Karpas-422 (cell line): Measurements from ENCODE around the gene PARP15. TPM values are rescaled to one million over a fixed set of nuclear protein-coding genes. Genes with fewer than 3 reads are reported as not detected.
"Not testable (repeated sequence)": the region's sequence is repeated elsewhere in the genome, so short reads cannot be mapped to it uniquely, and the experiment has no call there.

Experiments used
- DNase-seq: peaks from one replicate; pipeline ENCODE4 v3.0.0-alpha.2; 2015
- H2AFZ ChIP-seq: fragments of 200-600 bp; sonication (generic); 2 replicates; pipeline ENCODE4 v1.6.1; 2014; ENCODE audit warnings: antibody characterized with exemption, low read length, mixed read lengths
- H3K27ac ChIP-seq: fragments of 200-600 bp; sonication (generic); 2 replicates; pipeline ENCODE4 v1.5.1; 2014; ENCODE audit warnings: mild to moderate bottlenecking, low read length, moderate library complexity
- H3K27me3 ChIP-seq: fragments of 200-600 bp; sonication (generic); 2 replicates; pipeline ENCODE4 v1.6.1; 2014; ENCODE audit warnings: low read length, mixed read lengths
- H3K36me3 ChIP-seq: fragments of 200-600 bp; sonication (generic); 2 replicates; pipeline ENCODE4 v1.6.1; 2014; ENCODE audit warnings: low read length, mixed read lengths; ENCODE audit not compliant: insufficient read depth
- H3K4me1 ChIP-seq: fragments of 200-600 bp; sonication (generic); 2 replicates; pipeline ENCODE4 v1.6.1; 2014; ENCODE audit warnings: mild to moderate bottlenecking, low read length, mixed read lengths
- H3K4me2 ChIP-seq: fragments of 200-600 bp; sonication (generic); 2 replicates; pipeline ENCODE4 v1.6.1; 2014; ENCODE audit warnings: low read length, low read depth, mild to moderate bottlenecking; ENCODE audit not compliant: poor library complexity, severe bottlenecking
- H3K4me3 ChIP-seq: fragments of 200-600 bp; sonication (generic); 2 replicates; pipeline ENCODE4 v1.5.1; 2014; ENCODE audit warnings: mild to moderate bottlenecking, antibody characterized with exemption, low read length, mixed read lengths
- H3K79me2 ChIP-seq: fragments of 200-600 bp; sonication (generic); 2 replicates; pipeline ENCODE4 v1.6.1; 2014; ENCODE audit warnings: mild to moderate bottlenecking, low read length, mixed read lengths
- H3K9ac ChIP-seq: fragments of 200-600 bp; sonication (generic); 2 replicates; pipeline ENCODE4 v1.6.0; 2014; ENCODE audit warnings: low read length
- H3K9me2 ChIP-seq: fragments of 200-600 bp; sonication (generic), shearing (Covaris generic); replicated peaks from 2 replicates; pipeline ENCODE4 v1.6.0; 2014; ENCODE audit warnings: mild to moderate bottlenecking, low read length, moderate library complexity; ENCODE audit not compliant: insufficient read depth
- H3K9me3 ChIP-seq: fragments of 300-700, 200-600 bp; sonication (generic); 2 replicates; pipeline ENCODE4 v1.6.1; 2014; ENCODE audit warnings: low read length, mixed read lengths
- H4K20me1 ChIP-seq: fragments of 200-600 bp; sonication (generic); 2 replicates; pipeline ENCODE4 v1.6.1; 2014; ENCODE audit warnings: mild to moderate bottlenecking, antibody characterized with exemption, low read length, low read depth; ENCODE audit not compliant: insufficient read depth
- total RNA-seq: library from RNA; depleted of rRNA; stranded (reverse); fragments of >200 nt; shearing (Covaris generic); gene quantifications from 2 replicates; pipeline ENCODE4 v1.2.3, GENCODE V29; 2014; ENCODE audit warnings: low replicate concordance

The PARP15 gene
- total RNA-seq, 1 experiment from 2014 or later = 54.3 TPM

DNA sequence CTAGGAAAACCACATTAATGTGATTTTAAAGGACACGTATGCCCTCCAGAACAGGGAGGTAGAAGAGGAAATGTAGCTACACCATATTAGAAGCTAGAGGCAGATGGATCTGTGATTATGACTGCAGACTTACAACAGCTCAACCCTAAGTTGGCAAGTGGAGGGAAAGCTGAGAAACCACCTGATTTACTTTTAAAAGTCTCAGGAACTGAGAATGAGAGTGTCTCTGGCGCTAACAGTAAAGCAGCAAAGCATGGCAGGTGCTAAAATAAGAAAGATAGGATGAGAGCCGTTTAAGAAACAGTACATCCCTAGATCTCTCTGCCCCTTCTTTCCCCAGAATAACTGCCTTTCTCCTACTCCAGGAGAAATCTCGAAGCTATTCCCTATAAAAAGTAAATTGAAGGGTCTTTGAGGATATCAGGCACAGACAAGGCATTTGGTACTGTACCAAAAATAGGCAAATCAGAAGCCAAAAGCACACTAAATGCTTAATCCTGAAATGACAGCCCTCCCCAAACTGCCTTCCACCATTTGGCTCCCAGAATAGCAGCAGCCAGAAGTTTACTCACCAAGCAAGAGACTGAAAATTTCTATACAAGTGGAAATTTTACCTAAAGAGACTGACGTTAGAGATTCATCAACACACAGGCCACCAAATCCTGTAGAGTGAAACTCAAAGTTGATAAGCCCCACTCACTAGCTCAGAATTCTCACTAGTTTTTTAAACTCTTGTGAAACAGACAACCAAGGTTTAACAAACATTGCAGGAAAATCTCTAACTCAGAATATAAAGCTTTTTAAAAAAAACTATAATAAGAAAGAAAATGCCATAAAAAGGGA lies 68.9 kb downstream of the PARP15 start:
- Histone ChIP-seq H3K9ac (peak overlapping the region; percentile 41), H3K4me1 (peaks cover 10% of the 10 kb centered on the region), H2AFZ (peak overlapping the region; percentile 81), H3K4me3 (peak overlapping the region; percentile 16; the same call in 1 of the 2 replicates), H3K4me2 (peak overlapping the region; percentile 54), H3K27me3 (no peaks in the 10 kb centered on the region), H3K36me3 (no peaks in the 10 kb centered on the region), H3K27ac (no peak overlapping the region), H3K9me2 (no peaks in the 10 kb centered on the region), H4K20me1 (no peaks in the 10 kb centered on the region), H3K9me3 (no peaks in the 10 kb centered on the region), H3K79me2 (no peaks in the 10 kb centered on the region)
- no peak for DNase-seq

DNA sequence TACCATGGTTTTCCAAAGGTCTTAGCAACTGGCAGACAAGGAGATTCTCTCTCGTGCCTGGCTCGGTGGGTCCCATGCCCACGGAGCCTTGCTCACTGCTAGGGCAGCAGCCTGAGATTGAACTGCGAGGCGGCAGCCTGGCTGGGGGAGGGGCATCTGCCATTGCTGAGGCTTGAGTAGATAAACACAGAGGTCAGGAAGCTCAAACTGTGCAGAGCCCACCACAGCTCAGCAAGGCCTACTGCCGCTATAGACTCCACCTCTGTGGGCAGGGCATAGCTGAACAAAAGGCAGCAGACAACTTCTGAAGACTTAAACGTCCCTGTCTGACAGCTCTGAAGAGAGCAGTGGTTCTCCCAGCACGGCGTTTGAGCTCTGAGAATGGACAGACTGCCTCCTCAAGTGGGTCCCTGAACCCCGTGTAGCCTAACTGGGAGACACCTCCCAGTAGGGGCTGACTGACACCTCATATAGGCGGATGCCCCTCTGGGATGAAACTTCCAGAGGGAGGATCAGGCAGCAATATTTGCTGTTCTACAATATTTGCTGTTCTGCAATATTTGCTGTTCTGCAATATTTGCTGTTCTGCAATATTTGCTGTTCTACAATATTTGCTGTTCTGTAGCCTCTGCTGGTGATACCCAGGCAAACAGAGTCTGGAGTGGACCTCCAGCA lies 73.9 kb downstream of the PARP15 start:
- not testable (repeated sequence) for H3K36me3 ChIP-seq, H3K4me1 ChIP-seq, H4K20me1 ChIP-seq, H3K9me2 ChIP-seq, DNase-seq, H3K9me3 ChIP-seq, H3K27ac ChIP-seq, H2AFZ ChIP-seq, H3K4me3 ChIP-seq, H3K79me2 ChIP-seq, H3K9ac ChIP-seq, H3K27me3 ChIP-seq, H3K4me2 ChIP-seq

DNA sequence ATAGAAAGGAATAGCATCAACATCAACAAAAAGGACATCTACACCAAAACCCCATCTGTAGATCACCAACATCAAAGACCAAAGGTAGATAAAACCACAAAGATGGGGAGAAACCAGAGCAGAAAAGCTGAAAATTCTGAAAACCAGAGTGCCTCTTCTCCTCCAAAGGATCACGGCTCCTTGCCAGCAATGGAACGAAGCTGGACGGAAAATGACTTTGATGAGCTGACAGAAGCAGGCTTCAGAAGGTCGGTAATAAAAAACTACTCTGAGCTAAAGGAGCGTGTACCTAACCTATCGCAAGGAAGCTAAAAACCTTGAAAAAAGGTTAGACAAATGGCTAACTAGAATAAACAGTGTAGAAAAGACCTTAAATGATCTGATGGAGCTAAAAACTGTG lies 74.5 kb downstream of the PARP15 start:
- H3K9ac ChIP-seq, H3K4me2 ChIP-seq, H3K27me3 ChIP-seq, H2AFZ ChIP-seq, H3K4me1 ChIP-seq, H3K4me3 ChIP-seq, H3K9me2 ChIP-seq, H4K20me1 ChIP-seq, H3K9me3 ChIP-seq, H3K27ac ChIP-seq, DNase-seq, H3K79me2 ChIP-seq, H3K36me3 ChIP-seq: not testable (repeated sequence)

DNA sequence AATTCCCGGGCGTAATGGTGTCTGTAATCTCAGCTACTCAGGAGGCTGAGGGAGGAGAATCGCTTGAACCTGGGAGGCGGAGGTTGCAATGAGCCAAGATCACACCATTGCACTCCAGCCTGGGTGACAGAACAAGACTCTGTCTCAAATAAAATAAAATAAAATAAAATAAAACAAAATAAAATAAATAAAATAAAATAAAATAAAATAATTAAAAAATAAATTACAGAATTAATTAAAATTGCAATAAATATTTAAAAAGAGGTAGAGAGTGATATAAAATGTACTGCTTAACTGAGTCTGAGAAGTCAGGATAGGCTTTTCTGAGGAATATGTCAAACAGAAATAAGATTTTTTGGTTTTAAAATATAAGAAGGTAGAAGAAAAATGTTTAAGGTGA lies 80.9 kb downstream of the PARP15 start:
- not testable (repeated sequence) for H3K79me2 ChIP-seq, DNase-seq, H3K36me3 ChIP-seq, H3K27me3 ChIP-seq, H3K9me3 ChIP-seq, H3K4me3 ChIP-seq, H4K20me1 ChIP-seq, H3K9me2 ChIP-seq
- H3K27ac ChIP-seq = 0 out of 2 replicates have a peak overlapping the region, but pooled peaks have one; percentile 27
- H3K4me2 ChIP-seq = peak overlapping the region; percentile 48
- H2AFZ ChIP-seq = peak overlapping the region; percentile 64; the same call in 1 of the 2 replicates
- 0 out of 2 replicates have a peak overlapping the region, but pooled peaks have one; percentile 30 for H3K9ac ChIP-seq
- peaks cover 20% of the 10 kb centered on the region for H3K4me1 ChIP-seq

DNA sequence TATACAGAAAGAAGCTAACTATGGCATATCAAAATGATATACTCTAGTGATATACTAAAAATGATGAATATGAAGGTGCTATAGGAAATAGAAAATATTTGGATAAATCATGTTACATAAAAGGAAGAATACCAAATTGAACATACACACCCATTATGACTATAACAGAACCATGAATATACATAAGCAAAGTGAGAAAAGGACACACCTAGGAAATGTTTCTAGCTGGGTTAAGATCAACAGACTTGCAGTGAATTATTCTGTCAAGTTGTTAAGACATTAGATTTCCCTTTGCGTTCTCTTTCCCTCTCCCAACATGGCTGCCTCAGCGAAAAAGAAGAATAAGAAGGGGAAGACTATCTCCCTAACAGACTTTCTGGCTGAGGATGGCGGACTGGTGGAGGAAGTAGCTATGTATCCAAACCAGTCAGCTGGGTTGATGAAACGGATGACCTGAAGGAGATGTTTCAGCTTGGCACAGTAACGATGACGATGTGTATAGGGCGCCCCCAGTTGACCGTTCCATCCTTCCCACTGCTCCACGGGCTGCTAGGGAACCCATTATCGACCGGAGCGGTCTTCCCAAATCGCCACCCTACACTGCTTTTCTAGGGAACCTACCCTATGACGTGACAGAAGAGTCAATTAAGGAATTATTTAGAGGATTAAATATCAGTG lies 83.0 kb downstream of the PARP15 start:
- peaks cover 20% of the 10 kb centered on the region for H3K4me1 ChIP-seq
- no peaks in the 10 kb centered on the region for H3K9me2 ChIP-seq
- H2AFZ ChIP-seq = no peak overlapping the region
- H3K27ac ChIP-seq = no peak overlapping the region
- DNase-seq = peak; percentile 56
- H3K4me2 ChIP-seq = no peak overlapping the region
- no peaks in the 10 kb centered on the region for H4K20me1 ChIP-seq
- no peak overlapping the region for H3K4me3 ChIP-seq
- H3K27me3 ChIP-seq = no peaks in the 10 kb centered on the region
- no peaks in the 10 kb centered on the region for H3K79me2 ChIP-seq
- no peaks in the 10 kb centered on the region for H3K9me3 ChIP-seq
- no peaks in the 10 kb centered on the region for H3K36me3 ChIP-seq
- H3K9ac ChIP-seq = no peak overlapping the region

DNA sequence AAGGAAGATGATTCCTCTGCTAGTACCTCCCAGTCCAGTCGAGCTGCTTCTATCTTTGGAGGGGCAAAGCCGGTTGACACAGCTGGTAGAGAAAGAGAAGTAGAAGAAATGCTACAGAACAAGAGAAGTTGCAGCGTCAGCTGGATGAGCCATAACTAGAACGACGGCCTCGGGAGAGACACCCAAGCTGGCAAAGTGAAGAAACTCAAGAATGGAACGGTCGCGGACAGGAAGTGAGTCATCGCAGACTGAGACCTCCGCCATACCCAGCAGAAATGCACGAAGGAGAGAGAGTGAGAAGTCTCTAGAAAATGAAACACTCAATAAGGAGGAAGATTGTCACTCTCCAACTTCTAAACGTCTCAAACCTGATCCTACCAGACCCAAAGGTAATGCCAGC lies 84.2 kb downstream of the PARP15 start:
- Histone ChIP-seq H3K27me3 (no peaks in the 10 kb centered on the region), H3K9ac (0 out of 2 replicates have a peak overlapping the region, but pooled peaks have one; percentile 15), H3K36me3 (no peaks in the 10 kb centered on the region), H3K4me1 (peaks cover 20% of the 10 kb centered on the region), H2AFZ (no peak overlapping the region), H3K4me3 (no peak overlapping the region), H3K9me2 (no peaks in the 10 kb centered on the region), H3K4me2 (no peak overlapping the region), H4K20me1 (no peaks in the 10 kb centered on the region), H3K27ac (no peak overlapping the region), H3K9me3 (no peaks in the 10 kb centered on the region), H3K79me2 (no peaks in the 10 kb centered on the region)
- DNase-seq = no peak

DNA sequence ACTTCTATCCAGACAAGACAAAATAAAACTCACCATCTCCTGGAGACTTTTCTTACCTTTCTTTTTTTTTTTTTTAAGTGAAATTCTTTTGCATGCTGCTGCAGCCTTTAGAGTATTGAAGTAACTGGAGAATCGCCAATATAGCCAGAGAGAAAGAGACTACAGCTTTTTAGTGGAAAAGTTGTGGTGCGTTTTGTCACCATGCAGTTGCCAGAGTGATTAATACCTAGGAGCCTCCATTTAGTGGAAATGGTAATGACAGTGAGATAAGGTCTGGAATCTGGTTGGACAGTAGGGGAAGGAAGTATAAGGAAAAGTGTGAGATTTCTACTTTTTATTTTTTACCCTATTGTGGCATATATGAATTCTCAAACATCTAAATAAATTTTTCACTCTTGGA lies 85.1 kb downstream of the PARP15 start:
- no peak for DNase-seq

DNA sequence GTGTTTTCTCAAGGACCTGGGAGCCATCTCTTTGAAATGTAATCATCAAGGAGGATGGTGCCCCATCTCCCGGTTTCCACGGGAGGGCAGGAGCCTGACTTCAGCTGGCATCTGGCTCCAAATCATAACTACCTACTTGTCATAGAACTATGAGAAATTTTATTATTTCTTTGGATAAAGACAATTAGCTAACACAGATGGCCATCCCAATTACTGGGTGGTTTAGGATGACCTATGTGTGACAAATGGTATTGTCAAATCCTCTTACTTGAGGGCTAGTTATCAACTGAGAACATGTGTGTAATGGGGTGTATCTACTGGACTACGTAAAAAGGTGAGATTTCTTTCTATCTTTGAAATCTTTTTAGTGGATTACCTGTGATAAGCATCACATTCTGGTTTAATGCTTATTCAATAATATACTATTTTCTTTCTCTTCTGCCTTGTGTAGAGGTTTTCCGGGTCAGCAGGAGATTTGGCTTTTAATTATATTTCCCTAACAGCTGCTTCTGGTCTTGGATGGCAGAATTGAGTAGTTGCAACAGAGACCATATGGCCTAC lies 87.9 kb downstream of the PARP15 start:
- no peak for DNase-seq
- no peaks in the 10 kb centered on the region for H3K9me3 ChIP-seq
- no peaks in the 10 kb centered on the region for H3K36me3 ChIP-seq
- H2AFZ ChIP-seq = no peak overlapping the region
- H3K27ac ChIP-seq = no peak overlapping the region
- no peaks in the 10 kb centered on the region for H3K79me2 ChIP-seq
- no peak overlapping the region for H3K9ac ChIP-seq
- H3K9me2 ChIP-seq = no peaks in the 10 kb centered on the region
- no peak overlapping the region for H3K4me2 ChIP-seq
- H3K4me3 ChIP-seq = no peak overlapping the region
- H3K4me1 ChIP-seq = peaks cover 2% of the 10 kb centered on the region; the same call in 1 of the 2 replicates
- no peaks in the 10 kb centered on the region for H3K27me3 ChIP-seq
- no peaks in the 10 kb centered on the region for H4K20me1 ChIP-seq

More for the DNA sequence above, 85.1 kb downstream of the PARP15 start:
- Histone ChIP-seq H3K27ac (no peak overlapping the region), H2AFZ (no peak overlapping the region), H3K27me3 (no peaks in the 10 kb centered on the region), H3K4me3 (no peak overlapping the region), H3K9ac (no peak overlapping the region), H3K9me2 (no peaks in the 10 kb centered on the region), H4K20me1 (no peaks in the 10 kb centered on the region), H3K9me3 (no peaks in the 10 kb centered on the region), H3K79me2 (no peaks in the 10 kb centered on the region), H3K4me2 (no peak overlapping the region), H3K4me1 (peaks cover 20% of the 10 kb centered on the region), H3K36me3 (no peaks in the 10 kb centered on the region)
